Esophagus squamous epithelium (tissue), 4 donors: Measurements from ENCODE around the gene ABCC9.

Experiments
- POLR2A ChIP-seq, 4 donors: fragments of 450-650 bp; IDR thresholded peaks; one replicate each; pipeline ENCODE4 v1.6.1; 2017; ENCODE audit warnings: antibody characterized with exemption in 4 of 4, mild to moderate bottlenecking in 4 of 4, moderate library complexity in 3 of 4
- TF ChIP-seq, protein P1 (sequence below), 6 experiments: fragments of 450-650 bp in 4 of 6; fragments of 200-600 bp in 2 of 6; sonication (generic) in 2 of 6; IDR thresholded peaks; one replicate each; pipeline ENCODE4 v1.5.1; 2016 to 2019; ENCODE audit warnings: antibody characterized with exemption in 6 of 6, mild to moderate bottlenecking in 4 of 6, moderate library complexity in 4 of 6

GRCh38 chr12:21894792-21895595, 46.2 kb downstream of the ABCC9 start:
- TF ChIP-seq, protein P1, sequence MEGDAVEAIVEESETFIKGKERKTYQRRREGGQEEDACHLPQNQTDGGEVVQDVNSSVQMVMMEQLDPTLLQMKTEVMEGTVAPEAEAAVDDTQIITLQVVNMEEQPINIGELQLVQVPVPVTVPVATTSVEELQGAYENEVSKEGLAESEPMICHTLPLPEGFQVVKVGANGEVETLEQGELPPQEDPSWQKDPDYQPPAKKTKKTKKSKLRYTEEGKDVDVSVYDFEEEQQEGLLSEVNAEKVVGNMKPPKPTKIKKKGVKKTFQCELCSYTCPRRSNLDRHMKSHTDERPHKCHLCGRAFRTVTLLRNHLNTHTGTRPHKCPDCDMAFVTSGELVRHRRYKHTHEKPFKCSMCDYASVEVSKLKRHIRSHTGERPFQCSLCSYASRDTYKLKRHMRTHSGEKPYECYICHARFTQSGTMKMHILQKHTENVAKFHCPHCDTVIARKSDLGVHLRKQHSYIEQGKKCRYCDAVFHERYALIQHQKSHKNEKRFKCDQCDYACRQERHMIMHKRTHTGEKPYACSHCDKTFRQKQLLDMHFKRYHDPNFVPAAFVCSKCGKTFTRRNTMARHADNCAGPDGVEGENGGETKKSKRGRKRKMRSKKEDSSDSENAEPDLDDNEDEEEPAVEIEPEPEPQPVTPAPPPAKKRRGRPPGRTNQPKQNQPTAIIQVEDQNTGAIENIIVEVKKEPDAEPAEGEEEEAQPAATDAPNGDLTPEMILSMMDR (IDR thresholded peaks at IDR 0.05): no peak
- TF ChIP-seq POLR2A (IDR thresholded peaks at IDR 0.05): no peak
